Stimulated activated CD4-positive, alpha-beta T cell treated with anti-CD3 and anti-CD28 coated beads, TNF-alpha, amount 100 ng/mL, for 4 hours (primary cell): ENCODE data around the gene STON2.

Experiments
- DNase-seq, 3 experiments: peaks; one replicate each; pipeline ENCODE4 v3.0.0-alpha.2; 2020; ENCODE audit warnings: low read depth in 3 of 3

The STON2 gene

GRCh38 chr14:81423504-81423903, 23.4 kb upstream of the STON2 start:
- no peak for DNase-seq

- DNase-seq = no peak
Observed at GRCh38 chr14:81418057-81418790, 18.1 kb upstream of the STON2 start.

DNA sequence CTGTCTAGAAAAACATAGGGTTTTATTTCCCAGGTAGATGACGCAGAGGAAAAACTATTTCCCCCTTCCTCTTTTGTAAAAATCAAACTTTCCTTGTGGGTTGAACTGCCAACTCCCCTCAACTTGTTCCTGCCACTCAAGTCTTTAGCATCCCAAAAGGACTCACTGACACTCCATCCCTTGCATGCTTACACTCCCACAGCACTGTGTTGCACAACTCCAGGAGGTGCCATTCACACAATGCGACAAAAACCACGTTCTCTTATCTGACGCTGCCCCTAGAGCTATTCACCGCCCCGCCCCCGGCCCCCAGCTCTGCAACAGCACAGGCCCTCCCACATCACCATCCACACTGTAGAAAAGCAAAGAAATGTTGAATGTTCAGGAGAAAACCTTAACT, 16.9 kb upstream of the STON2 start:
- DNase-seq = no peak

DNA sequence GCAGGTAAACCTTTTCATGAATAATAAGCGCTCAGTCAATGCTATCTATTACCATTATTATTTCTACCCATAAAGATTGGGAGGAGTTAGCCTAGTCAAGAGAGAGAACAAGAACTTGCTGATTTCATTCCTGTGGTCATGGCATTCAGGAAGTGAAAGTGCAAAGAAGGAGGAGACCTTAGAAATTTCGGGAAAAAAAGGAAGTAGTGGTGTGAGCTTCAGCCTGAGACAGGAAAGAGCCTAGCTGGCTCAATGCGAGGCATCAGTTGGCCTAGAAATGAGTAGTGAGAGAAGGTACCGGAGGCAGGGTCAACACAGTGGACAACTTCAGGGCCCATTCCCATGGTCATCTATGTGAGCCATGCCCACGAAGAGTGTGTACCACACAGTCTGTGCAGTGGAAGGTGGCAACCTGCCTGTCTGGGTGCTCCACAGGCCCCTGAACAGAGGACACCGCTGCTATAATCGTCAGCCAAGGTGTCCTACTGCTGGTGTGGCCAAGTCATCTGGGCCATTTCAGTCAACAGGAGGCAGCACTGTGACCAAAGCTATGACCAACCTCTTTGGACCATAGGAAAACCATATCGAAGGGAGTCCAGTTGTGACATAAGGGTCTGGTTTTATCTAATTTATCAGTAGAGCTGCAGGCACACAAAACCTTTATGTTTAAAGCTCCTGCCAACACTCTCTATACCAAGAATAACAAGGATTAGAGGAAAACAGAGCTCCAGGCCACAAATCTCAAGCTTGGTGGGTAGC, 16.2 kb upstream of the STON2 start:
- no peak for DNase-seq

DNA sequence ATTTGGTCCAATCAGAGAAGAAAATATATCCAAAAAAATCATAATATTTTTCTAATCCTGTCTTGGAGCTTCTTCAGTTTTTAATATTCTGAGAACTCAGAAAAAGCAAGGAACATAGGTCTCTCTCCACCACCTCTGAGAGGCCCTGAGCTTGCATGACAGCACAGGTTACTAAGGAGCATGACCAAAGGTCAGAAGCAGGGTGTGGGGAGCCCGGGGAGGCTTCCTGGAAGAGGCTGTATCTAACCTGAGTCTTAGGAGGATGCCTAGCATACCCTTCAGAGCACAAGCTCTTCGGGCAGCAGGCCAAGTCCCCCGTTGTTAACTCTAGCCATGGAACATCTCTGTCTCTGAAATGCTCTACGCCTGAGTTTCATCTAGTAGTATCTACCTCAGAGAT, 15.7 kb upstream of the STON2 start:
- DNase-seq = no peak

GRCh38 chr14:81414123-81414522, 14.0 kb upstream of the STON2 start:
- DNase-seq = no peak

DNA sequence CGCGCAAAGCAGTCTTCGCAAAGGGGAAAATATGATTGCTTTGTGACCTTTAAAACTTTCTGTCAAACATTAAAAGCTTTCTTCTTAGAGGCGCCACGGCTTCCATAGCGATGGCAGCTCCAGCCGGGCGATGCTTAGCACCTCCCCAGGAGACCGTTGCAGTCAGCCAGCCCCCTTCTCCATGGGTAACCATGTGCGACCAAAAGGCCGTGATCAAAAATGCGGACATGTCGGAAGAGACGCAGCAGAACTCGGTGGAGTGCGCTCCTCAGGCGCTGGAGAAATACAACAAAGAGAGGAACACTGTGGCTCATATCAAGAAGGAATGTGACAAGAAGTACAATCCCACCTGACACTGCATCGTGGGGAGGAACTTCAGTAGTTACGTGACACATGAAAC, 12.7 kb upstream of the STON2 start:
- DNase-seq = no peak

- DNase-seq = no peak
Observed at GRCh38 chr14:81408595-81408994, 8.5 kb upstream of the STON2 start.

DNA sequence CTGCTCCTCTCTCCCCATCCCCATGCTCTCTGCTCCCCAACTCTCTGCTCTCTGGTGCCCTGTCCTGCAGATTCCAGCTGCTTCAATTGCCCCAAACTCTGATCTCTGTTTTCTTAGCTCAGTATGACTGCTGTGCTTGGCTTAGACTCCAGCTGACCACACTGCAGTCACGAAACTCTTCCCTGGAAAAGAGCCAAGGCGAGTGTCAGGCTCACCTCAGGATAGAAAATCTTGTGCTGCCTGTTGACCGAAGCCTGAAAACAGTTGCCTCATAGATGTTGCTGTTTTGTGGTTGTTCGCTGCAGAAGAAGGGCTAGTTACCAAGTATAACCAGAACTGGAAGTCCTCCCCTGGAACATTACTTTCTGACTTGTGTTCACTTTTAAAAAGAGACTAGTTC, 6.7 kb upstream of the STON2 start:
- no peak for DNase-seq

DNA sequence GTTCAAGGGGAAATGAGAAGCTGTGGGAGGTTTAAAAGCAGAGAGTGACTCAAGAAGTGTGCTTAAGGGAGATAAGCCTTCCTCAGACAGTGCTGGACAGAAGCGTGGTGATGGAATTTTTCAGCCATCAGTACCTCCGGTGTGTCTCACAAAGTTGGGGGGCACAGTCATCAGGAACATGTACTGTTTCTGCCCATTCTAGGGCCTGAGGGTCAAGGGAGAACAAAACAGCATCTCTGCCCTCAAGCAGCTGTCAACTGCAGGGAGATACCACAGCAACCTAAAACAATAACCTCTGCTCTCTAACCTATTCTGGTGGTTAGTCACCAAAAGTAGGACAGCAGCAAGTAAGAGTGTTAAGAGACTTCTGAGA, 2.0 kb upstream of the STON2 start:
- no peak for DNase-seq

DNA sequence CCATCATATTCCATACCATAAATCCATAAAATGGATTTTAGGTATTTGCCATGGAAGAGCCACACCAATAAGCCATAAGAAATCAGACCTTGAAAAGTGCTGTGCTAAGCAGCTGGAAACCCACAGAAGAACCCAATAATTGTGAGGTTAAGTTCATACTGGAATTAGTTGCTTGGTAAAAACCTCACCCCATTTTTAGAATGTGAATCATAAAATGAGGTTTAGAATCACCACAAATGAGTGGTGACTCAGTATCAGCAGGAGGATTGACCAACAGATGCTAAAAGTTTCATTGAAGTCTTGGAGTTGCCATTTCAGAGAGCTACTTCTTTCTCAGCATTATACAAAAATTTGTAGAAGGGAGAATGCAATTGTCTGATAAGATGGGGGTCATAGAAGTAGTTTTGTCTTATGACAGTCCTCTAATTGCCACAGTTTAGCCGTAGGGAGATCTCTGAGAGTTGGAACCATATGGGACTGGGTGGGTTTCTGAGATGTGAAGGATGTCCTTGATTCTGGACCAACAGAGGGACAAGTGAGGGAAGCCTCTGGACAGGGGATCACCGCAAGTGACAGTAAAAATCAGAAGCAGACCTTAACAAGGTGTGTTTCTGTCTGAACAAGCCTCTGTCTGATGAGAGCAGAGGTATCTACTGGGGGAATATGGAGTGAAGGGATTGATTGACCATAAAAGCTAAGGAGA, 1.4 kb upstream of the STON2 start:
- DNase-seq = no peak

GRCh38 chr14:81400852-81401251, 728 bp upstream of the STON2 start:
- DNase-seq = no peak

DNA sequence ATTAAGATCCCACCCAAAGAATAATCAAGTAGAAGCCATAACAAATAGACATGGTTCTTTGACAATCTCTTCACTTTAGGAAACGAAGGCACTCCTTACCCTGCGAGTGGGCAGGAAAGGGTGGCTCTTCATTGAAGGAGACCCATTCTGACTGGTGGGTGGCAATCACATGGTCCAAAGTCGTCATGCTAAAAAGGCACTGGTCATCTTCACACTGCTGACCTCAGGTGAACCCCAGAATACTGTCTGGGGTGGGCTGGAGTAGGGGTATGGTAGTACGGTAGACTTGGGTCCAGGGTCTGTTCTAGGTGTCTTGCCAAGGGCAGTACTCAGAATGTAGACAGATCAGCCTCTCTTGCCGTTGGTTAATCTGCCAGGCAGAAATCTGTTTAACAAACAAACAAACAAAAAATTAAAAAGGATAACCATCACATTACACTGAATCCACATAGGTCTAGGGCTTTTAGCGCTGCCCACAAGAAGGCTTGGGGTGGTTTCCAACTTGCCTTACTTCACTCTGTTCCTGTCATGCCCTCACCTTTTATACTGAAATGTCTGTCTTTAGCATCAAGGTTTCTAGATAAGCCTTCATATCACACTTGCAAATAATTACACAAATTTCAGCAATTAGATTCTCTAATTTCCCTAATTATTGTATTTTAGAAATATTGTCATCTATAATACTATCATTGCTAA, 1.8 kb downstream of the STON2 start:
- no peak for DNase-seq

GRCh38 chr14:81396113-81396512, 4.0 kb downstream of the STON2 start:
- DNase-seq = no peak

DNA sequence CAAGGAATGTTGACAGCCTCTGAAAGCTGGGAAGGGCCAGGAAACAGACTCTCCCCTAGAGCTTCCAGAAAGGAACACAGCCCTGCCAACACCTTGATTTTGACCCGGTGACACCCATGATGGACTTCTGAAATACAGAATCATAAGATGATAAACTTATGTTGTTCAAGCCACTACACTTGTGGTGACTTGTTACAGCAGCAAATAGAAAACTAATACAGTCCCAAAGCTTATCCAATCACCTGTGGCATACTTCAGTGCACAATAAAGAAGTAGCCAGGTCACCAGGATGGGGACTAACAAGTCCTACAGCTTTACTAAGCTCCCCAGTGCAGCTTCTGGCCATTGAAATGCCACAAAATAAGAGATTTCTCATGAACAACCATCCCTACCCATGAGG, 5.4 kb downstream of the STON2 start:
- DNase-seq = no peak

DNA sequence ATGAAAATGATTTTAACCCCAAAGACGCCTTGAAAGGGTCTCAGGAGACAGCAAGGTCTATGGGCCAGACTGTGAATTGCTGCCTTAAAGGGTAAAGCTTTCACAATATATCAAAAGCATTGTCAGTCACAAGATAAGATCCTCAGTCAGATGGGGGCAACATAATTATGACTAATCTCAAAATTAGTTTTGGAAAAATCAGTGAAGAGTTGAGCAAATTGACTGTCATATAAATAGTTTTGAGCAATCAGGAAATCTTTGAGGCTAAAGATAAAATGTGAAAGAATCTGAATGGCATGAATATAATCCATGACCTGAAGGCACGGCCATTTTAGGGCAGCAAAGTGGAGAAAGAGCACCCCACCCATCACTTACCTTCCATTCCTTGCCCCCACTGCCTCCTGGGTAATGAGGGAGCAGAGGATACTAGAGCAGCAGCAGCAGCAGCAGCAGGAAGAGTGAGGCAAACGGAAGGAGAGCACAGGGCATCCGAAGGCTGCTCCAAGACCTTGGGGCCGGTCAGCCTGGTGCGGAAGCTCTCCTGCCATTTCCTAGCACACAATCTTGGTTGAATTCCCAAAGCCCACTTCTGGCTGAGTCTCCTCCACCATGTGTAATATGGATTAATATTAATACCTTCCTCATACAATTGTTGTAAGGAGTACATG, 7.0 kb downstream of the STON2 start:
- no peak for DNase-seq

- no peak for DNase-seq
Observed at GRCh38 chr14:81392052-81392451, 8.1 kb downstream of the STON2 start.

- no peak for DNase-seq
Observed at GRCh38 chr14:81390696-81391095, 9.4 kb downstream of the STON2 start.

- DNase-seq = no peak
Observed at GRCh38 chr14:81388336-81388735, 11.8 kb downstream of the STON2 start.

GRCh38 chr14:81386290-81386745, 13.8 kb downstream of the STON2 start:
- no peak for DNase-seq

GRCh38 chr14:81385886-81386285, 14.2 kb downstream of the STON2 start:
- DNase-seq = no peak

GRCh38 chr14:81385419-81385818, 14.7 kb downstream of the STON2 start:
- no peak for DNase-seq
